Omental fat pad (tissue), 4 donors: ENCODE data around the gene CMTM3. TPM values are rescaled to one million over a fixed set of nuclear protein-coding genes. Genes with fewer than 3 reads are reported as not detected.
"Not testable (repeated sequence)": the region's sequence is repeated elsewhere in the genome, so short reads cannot be mapped to it uniquely, and the experiment has no call there.

Experiments
- ATAC-seq: fragments of 150-250 bp; one replicate; pipeline ENCODE4 v1.9.1; 2016; ENCODE audit warnings: mild to moderate bottlenecking, moderate library complexity; ENCODE audit not compliant: low FRiP score
- DNase-seq: peaks from one replicate; pipeline ENCODE4 v3.0.0-alpha.2; 2019; ENCODE audit warnings: low spot score
- total RNA-seq, 4 donors: library from RNA; depleted of rRNA; stranded (reverse); fragments of >200 nt; gene quantifications; one replicate each; pipeline ENCODE4 v1.1.0, GENCODE V29; 2016
- TF ChIP-seq, protein P1 (sequence below), 3 donors: fragments of 450-650 bp; IDR thresholded peaks; one replicate each; pipeline ENCODE4 v1.5.1; 2016 to 2017; ENCODE audit warnings: antibody characterized with exemption in 3 of 3, mild to moderate bottlenecking in 3 of 3, moderate library complexity in 2 of 3

The CMTM3 gene
- total RNA-seq, 4 donors from 2014 or later: 28.9 to 53.4 (median 43.5) TPM

DNA sequence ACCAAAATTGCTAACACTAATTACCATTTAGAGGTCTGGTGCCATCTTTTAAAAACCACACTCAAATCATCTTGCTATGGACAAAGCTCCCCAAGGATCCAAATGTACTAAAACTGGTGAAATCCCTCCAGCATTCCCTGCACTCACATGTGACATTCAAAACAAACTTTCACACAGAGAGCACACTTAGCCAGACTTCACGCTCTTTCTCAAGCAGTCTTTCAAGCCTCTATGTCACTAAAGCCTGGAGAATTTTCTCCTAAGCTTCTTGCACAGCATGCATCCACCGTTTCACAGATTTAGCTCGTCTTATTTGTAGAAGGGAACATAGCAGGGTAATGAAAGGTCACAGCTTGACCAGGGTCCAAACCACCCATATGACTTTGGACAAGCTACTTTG lies 19.3 kb downstream of the CMTM3 start:
- no peak for DNase-seq
- TF ChIP-seq, protein P1, sequence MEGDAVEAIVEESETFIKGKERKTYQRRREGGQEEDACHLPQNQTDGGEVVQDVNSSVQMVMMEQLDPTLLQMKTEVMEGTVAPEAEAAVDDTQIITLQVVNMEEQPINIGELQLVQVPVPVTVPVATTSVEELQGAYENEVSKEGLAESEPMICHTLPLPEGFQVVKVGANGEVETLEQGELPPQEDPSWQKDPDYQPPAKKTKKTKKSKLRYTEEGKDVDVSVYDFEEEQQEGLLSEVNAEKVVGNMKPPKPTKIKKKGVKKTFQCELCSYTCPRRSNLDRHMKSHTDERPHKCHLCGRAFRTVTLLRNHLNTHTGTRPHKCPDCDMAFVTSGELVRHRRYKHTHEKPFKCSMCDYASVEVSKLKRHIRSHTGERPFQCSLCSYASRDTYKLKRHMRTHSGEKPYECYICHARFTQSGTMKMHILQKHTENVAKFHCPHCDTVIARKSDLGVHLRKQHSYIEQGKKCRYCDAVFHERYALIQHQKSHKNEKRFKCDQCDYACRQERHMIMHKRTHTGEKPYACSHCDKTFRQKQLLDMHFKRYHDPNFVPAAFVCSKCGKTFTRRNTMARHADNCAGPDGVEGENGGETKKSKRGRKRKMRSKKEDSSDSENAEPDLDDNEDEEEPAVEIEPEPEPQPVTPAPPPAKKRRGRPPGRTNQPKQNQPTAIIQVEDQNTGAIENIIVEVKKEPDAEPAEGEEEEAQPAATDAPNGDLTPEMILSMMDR (IDR thresholded peaks at IDR 0.05): no peak

DNA sequence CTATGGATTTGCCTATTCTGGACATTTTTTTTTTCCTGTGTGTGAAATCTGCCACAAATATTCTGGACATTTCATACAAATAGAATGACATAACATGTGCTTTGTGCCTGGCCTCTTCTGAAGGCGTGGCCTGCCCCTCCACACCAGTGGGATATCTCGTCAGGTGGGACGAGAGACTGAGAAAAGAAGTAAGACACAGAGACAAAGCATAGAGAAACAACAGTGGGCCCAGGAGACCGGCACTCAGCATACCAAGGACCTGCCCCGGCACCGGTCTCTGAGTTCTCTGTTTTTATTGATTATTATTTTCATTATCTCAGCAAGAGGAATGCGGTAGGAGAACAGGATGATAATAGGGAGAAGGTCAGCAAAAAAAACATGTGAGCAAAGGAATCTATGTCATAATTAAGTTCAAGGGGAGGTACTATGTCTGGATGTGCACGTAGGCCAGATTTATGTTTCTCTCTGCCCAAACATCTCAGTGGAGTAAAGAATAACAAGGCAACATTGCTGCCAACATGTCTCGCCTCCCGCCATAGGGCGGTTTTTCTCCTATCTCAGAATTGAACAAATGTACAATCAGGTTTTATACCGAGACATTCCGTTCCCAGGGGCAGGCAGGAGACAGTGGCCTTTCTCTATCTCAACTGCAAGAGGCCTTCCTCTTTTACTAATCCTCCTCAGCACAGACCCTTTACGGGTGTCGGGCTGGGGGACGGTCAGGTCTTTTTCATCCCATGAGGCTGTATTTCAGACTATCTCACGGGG lies 23.3 kb downstream of the CMTM3 start:
- DNase-seq, ATAC-seq: not testable (repeated sequence)

More for the DNA sequence above, 19.3 kb downstream of the CMTM3 start:
- no peak for ATAC-seq

DNA sequence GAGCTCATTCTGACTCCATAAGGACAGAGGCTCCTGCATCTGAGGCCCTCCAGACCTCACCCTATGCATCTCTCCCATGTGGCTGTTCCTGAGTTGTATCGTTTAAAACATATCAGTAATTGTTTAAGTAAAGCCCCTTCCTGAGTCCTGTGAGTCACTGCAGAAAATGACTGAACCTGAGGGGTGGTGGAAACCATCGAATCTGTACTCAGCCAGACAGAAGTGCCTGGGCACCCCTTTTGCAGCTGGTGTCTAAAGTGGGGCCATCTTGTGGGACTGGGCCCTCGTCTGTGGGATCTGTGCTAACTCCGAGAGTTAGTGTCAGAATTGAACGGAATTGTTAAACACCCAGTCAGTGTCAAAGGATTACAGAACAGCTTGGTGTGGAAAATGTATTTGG lies 25.4 kb downstream of the CMTM3 start:
- TF ChIP-seq, protein P1 (IDR thresholded peaks at IDR 0.05): no peak
- DNase-seq: no peak
- no peak for ATAC-seq

DNA sequence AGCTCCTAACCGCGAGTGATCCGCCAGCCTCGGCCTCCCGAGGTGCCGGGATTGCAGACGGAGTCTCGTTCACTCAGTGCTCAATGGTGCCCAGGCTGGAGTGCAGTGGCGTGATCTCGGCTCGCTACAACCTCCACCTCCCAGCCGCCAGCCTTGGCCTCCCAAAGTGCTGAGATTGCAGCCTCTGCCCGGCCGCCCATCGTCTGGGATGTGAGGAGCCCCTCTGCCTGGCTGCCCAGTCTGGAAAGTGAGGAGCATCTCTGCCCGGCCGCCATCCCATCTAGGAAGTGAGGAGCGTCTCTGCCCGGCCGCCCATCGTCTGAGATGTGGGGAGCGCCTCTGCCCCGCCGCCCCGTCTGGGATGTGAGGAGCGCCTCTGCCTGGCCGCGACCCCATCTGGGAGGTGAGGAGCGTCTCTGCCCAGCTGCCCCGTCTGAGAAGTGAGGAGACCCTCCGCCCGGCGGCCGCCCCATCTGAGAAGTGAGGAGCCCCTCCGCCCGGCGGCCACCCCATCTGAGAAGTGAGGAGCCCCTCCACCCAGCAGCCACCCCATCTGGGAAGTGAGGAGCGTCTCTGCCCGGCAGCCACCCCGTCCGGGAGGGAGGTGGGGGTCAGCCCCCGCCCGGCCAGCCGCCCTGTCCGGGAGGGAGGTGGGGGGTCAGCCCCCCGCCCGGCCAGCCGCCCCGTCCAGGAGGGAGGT lies 26.2 kb downstream of the CMTM3 start:
- not testable (repeated sequence) for ATAC-seq, DNase-seq

DNA sequence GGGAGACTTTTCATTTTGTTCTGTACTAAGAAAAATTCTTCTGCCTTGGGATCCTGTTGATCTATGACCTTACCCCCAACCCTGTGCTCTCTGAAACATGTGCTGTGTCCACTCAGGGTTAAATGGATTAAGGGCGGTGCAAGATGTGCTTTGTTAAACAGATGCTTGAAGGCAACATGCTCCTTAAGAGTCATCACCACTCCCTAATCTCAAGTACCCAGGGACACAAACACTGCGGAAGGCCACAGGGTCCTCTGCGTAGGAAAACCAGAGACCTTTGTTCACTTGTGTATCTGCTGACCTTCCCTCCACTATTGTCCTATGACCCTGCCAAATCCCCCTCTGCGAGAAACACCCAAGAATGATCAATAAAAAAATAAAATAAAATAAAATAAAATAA lies 27.1 kb downstream of the CMTM3 start:
- not testable (repeated sequence) for ATAC-seq, DNase-seq

DNA sequence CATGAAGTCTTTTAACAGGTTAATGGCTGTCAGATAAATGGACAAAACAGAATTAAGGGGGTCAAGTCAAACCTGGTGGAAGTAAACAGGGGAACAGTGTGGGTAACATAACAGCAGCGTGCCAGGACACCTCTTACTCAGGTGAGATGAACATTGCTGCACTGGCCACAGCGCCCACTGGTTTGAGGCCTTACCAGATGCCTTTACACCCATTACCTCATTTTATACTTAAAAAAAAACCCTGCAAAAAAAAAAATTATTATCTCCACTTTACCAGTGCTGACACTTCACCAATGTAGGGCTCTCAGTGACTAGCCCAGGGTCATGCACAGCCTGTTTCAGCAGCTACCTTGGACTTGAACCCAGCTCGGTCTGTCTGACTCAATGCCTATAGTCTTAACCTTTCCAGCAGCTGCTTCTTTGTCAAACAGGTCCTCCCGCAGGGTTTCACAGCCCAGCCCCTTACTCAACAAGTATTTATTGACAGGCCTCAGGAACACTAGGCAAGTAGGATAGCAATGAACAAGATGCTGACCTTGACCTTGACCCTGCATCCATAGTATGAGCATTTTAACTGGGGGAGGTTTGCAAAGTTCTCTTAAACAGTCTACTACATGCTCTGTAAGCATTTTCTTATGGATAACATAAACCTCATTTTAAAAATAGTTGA lies 30.2 kb downstream of the CMTM3 start:
- no peak for DNase-seq
- ATAC-seq: no peak
- TF ChIP-seq, protein P1 (IDR thresholded peaks at IDR 0.05): no peak

DNA sequence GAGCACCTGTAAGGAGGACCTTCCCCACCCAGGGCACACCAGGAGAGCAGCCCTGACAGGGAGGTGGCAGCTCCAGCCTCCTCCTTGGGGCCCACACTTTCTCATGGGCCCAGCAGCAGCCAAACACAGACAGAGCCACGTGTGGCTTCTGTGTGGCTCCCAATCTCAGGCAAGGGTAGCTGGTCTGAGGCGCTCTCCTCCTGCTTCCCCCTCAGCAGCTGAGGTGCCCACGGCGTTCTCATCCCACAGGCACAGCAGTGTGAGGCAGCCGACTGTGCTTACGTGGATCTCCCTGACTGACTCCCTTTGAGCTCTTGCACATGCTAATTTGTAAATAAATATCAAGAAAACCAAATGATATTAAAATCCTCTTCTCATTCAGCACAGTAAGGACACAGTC lies 30.9 kb downstream of the CMTM3 start:
- DNase-seq (no peak), ATAC-seq (no peak)
- TF ChIP-seq, protein P1 (IDR thresholded peaks at IDR 0.05): no peak

DNA sequence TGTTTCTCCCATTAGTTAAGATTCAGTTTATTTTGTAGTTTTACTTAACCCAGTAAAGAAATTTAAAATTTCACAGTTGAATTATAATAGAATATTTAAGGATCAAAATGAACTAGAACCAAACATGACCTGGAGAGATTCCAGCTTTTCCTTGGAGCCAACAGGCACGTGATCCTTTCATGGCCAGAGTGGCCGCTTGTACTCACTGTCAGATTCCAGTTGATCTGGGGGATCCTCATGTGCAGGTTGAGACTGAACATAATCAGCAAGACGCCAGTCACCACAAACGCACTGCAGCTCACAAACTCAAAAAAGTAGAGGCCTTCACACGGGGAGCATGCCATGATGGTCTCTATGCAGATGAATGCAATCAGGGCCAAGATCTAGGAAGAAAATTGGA lies 31.7 kb downstream of the CMTM3 start:
- TF ChIP-seq, protein P1 (IDR thresholded peaks at IDR 0.05): no peak
- DNase-seq (no peak), ATAC-seq (no peak)
